Rectal smooth muscle tissue (tissue), 1 donor: ENCODE measurements around the gene THSD7A.

Experiments used
- H3K27ac ChIP-seq: one replicate; pipeline ENCODE4 v1.7.0; 2013; ENCODE audit warnings: low read depth, low read length, inconsistent platforms
- H3K27me3 ChIP-seq: one replicate; pipeline ENCODE4 v1.7.0; 2013; ENCODE audit warnings: low read length; ENCODE audit not compliant: control insufficient read depth, insufficient read depth
- H3K36me3 ChIP-seq: one replicate; pipeline ENCODE4 v1.7.0; 2013; ENCODE audit warnings: low read length; ENCODE audit not compliant: control insufficient read depth, insufficient read depth
- H3K4me1 ChIP-seq: one replicate; pipeline ENCODE4 v1.7.0; 2013; ENCODE audit warnings: low read length; ENCODE audit not compliant: control insufficient read depth, insufficient read depth
- H3K4me3 ChIP-seq: one replicate; pipeline ENCODE4 v1.7.0; 2013; ENCODE audit warnings: low read length
- H3K9ac ChIP-seq: one replicate; pipeline ENCODE4 v1.7.0; 2013; ENCODE audit warnings: low read length

The THSD7A gene

GRCh38 chr7:11412036-11412435 is 420.0 kb downstream of the THSD7A start:
- Histone ChIP-seq H3K27me3 (no peaks in the 10 kb centered on the region), H3K36me3 (no peaks in the 10 kb centered on the region), H3K4me3 (no peak overlapping the region), H3K4me1 (no peaks in the 10 kb centered on the region), H3K9ac (no peak overlapping the region), H3K27ac (no peak overlapping the region)

- no peaks in the 10 kb centered on the region for H3K27me3 ChIP-seq
- no peak overlapping the region for H3K4me3 ChIP-seq
- H3K4me1 ChIP-seq, result no peaks in the 10 kb centered on the region
Measured at GRCh38 chr7:11410656-11411644, 421.0 kb downstream of the THSD7A start.

GRCh38 chr7:11404355-11404754 is 427.6 kb downstream of the THSD7A start:
- no peak overlapping the region for H3K27ac ChIP-seq

More at GRCh38 chr7:11410656-11411644, 421.0 kb downstream of the THSD7A start:
- H3K27ac ChIP-seq, result no peak overlapping the region
- no peaks in the 10 kb centered on the region for H3K36me3 ChIP-seq
- no peak overlapping the region for H3K9ac ChIP-seq

GRCh38 chr7:11403781-11404180 is 428.2 kb downstream of the THSD7A start:
- Histone ChIP-seq H3K4me1 (no peaks in the 10 kb centered on the region), H3K4me3 (no peak overlapping the region), H3K27me3 (no peaks in the 10 kb centered on the region), H3K9ac (no peak overlapping the region), H3K36me3 (no peaks in the 10 kb centered on the region), H3K27ac (no peak overlapping the region)

More at GRCh38 chr7:11404355-11404754, 427.6 kb downstream of the THSD7A start:
- H3K4me3 ChIP-seq, result no peak overlapping the region
- H3K4me1 ChIP-seq, result no peaks in the 10 kb centered on the region
- H3K36me3 ChIP-seq, result no peaks in the 10 kb centered on the region
- H3K9ac ChIP-seq, result no peak overlapping the region
- no peaks in the 10 kb centered on the region for H3K27me3 ChIP-seq

- H3K27ac ChIP-seq, result no peak overlapping the region
- H3K4me1 ChIP-seq, result no peaks in the 10 kb centered on the region
- H3K27me3 ChIP-seq, result no peaks in the 10 kb centered on the region
- no peak overlapping the region for H3K9ac ChIP-seq
- H3K4me3 ChIP-seq, result no peak overlapping the region
- H3K36me3 ChIP-seq, result no peaks in the 10 kb centered on the region
Measured at GRCh38 chr7:11394438-11394837, 437.6 kb downstream of the THSD7A start.

GRCh38 chr7:11379641-11380040 is 452.4 kb downstream of the THSD7A start:
- H3K4me1 ChIP-seq, result no peaks in the 10 kb centered on the region
- H3K36me3 ChIP-seq, result no peaks in the 10 kb centered on the region
- H3K9ac ChIP-seq, result no peak overlapping the region
- no peaks in the 10 kb centered on the region for H3K27me3 ChIP-seq
- H3K27ac ChIP-seq, result no peak overlapping the region
- no peak overlapping the region for H3K4me3 ChIP-seq

GRCh38 chr7:11376529-11376928 is 455.5 kb downstream of the THSD7A start:
- Histone ChIP-seq H3K9ac (no peak overlapping the region), H3K4me3 (no peak overlapping the region), H3K27ac (no peak overlapping the region), H3K4me1 (no peaks in the 10 kb centered on the region), H3K27me3 (no peaks in the 10 kb centered on the region), H3K36me3 (no peaks in the 10 kb centered on the region)

GRCh38 chr7:11374629-11375028 is 457.4 kb downstream of the THSD7A start:
- Histone ChIP-seq H3K4me1 (no peaks in the 10 kb centered on the region), H3K4me3 (no peak overlapping the region), H3K9ac (no peak overlapping the region), H3K27ac (no peak overlapping the region), H3K27me3 (no peaks in the 10 kb centered on the region), H3K36me3 (no peaks in the 10 kb centered on the region)

GRCh38 chr7:11373546-11374142 is 458.4 kb downstream of the THSD7A start:
- H3K27ac ChIP-seq, result no peak overlapping the region
- H3K4me3 ChIP-seq, result no peak overlapping the region
- no peak overlapping the region for H3K9ac ChIP-seq
- H3K36me3 ChIP-seq, result no peaks in the 10 kb centered on the region
- no peaks in the 10 kb centered on the region for H3K4me1 ChIP-seq
- no peaks in the 10 kb centered on the region for H3K27me3 ChIP-seq

GRCh38 chr7:11369696-11370095 is 462.3 kb downstream of the THSD7A start:
- H3K27me3 ChIP-seq, result no peaks in the 10 kb centered on the region
- no peak overlapping the region for H3K27ac ChIP-seq
- H3K36me3 ChIP-seq, result no peaks in the 10 kb centered on the region
- no peak overlapping the region for H3K4me3 ChIP-seq
- no peaks in the 10 kb centered on the region for H3K4me1 ChIP-seq
- no peak overlapping the region for H3K9ac ChIP-seq

- H3K27ac ChIP-seq, result no peak overlapping the region
- H3K36me3 ChIP-seq, result no peaks in the 10 kb centered on the region
- no peak overlapping the region for H3K4me3 ChIP-seq
- no peaks in the 10 kb centered on the region for H3K27me3 ChIP-seq
- H3K9ac ChIP-seq, result no peak overlapping the region
- no peaks in the 10 kb centered on the region for H3K4me1 ChIP-seq
Measured at GRCh38 chr7:11366118-11366517, 465.9 kb downstream of the THSD7A start.

GRCh38 chr7:11358637-11359036 is 473.4 kb downstream of the THSD7A start:
- H3K27ac ChIP-seq, result no peak overlapping the region
- no peak overlapping the region for H3K4me3 ChIP-seq
- no peak overlapping the region for H3K9ac ChIP-seq
- H3K36me3 ChIP-seq, result no peaks in the 10 kb centered on the region
- no peaks in the 10 kb centered on the region for H3K4me1 ChIP-seq
- H3K27me3 ChIP-seq, result no peaks in the 10 kb centered on the region
